Inflammatory macrophage treated with lipopolysaccharide for 4 hours (primary cell): ENCODE measurements around the gene EFCAB6.

Source experiments
- DNase-seq: peaks from one replicate; pipeline ENCODE4 v3.0.0-alpha.2; 2020

The EFCAB6 gene

DNA sequence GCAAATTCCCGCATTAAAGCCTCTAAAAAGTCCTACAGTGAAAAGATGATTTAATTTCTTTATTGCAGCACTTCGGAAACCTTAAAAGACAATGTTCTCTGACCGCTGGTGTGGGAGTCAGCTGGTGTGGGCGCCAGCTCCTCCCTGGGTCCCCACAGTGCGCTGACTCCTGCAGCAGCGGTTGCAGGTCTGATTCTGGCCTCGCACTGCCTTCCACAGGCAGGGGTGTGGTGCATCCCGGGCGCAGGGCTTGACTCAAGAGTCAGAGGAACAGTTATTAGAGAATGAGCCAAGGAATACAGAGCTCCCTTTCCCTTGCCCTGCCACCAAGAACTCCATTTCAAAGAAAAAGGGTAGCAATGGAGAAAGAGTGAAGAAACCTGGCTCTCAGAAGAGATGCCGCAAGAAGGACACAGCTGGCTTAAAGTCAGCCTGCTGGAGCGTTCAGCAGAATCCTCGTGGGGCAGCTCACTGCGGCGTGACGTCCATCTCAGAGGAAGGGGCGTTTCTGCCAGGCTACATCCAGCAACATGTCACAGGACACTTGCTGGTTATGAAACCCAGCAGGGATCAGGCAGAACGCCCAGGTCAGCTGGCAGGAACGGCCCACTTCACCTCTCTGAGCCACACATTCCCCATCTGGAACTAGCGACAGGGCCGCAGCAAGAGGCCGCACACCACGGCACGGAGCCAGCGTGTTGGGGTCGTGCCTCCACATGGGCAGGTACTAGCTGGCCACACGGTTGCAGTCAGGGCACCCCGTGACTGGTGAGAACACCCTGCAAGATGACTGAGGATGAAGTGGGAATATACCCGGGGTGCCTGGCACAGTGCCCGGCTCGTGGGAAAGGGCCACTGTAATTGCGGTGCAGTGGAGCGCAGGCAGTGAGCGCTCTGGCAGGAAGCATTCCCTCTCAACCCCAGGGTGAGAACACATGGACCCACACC, 18.1 kb upstream of the EFCAB6 start:
- DNase-seq = no peak

DNA sequence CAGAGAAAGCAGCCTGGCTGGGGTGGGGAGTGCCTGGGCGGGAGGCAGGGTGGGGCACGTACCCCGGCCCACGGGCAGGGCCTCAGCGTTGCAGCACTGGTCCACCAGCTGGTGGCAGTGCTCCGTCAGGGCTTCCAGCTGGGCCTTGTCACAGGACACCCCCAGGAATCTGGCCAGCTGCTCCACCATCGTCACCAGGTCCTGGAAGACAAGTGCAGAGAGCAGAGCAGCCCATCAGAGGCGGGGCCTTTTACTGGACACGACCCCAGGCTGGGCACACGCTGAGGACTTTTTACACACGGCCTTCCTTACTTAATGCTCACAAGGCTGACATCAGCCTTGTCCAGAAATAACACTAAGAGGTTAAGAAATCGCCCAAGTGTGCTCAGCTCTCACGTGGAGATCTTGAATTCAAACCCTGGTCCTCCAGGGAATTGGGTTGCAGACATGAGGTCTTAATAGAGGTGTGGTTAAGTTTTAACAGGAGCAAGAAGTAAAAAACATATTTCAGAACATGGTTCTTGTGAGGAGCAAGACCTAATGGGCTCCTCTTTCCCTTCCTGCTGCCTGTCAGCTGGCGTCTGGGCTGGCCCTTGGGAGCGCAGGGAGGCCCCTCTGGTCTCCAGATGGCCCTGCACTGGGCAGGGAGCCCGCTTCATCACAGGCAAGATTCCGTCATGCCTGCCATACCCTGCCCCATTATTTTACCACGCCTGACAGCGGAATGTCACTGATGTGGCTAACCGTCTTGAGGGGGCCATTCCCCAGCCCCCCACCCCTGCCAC, 17.1 kb upstream of the EFCAB6 start:
- no peak for DNase-seq

DNA sequence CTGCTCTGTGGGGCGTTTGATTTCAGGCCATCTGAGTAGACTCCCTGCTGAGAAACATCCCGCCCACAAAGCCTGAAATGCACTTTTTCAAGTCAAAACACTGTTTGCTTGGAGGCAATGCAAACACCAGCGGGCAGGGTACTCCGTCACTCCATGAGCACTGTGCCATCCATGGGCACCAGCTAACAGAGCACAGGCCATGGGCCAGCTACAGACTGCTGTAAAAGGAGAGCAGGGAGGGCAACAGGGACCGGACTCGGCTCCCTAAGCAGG, 16.6 kb upstream of the EFCAB6 start:
- no peak for DNase-seq

DNA sequence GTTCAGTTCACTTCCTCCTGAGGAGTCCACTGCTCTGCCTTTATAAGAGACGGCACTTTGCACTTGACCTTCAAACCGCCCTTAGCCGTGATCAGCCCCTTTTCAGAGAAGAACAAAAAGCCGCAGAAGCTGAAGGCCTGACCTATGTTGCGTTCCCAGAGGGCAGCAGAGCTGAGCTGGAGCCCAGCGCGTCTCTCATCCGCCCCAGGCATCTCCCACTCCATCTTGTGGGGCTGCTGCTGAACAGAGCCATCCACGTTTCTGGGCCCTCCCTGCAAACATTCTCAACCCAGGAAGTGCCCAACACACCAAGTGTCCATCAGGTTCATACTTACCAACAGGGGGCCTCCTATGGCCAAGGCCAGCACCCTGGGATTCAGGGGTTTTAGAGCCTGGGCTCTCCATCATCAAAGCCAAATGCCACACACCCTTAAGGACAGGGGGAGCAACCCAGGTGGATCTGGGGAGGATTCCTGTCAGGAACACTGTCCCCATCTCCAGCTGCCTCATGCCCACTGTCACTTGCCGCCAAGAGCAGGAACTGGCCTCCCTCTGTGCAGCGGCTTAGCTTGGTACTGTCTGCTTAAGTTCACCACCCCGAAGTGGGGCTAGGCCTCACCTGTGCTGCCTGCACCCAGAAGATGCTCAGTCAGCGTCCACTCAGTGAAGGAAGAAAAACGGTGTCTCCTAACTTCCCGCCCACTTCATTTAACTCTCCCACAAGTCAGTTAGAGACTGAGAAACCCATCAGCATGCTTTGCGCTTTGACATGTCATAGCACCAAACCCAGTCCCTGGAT, 16.0 kb upstream of the EFCAB6 start:
- DNase-seq = no peak

- DNase-seq = no peak
Measured at GRCh38 chr22:43827003-43827735, 15.1 kb upstream of the EFCAB6 start.

GRCh38 chr22:43826142-43827002, 14.3 kb upstream of the EFCAB6 start:
- no peak for DNase-seq

- DNase-seq = no peak
Measured at GRCh38 chr22:43825651-43826050, 13.5 kb upstream of the EFCAB6 start.

GRCh38 chr22:43824724-43825420, 12.8 kb upstream of the EFCAB6 start:
- no peak for DNase-seq

DNA sequence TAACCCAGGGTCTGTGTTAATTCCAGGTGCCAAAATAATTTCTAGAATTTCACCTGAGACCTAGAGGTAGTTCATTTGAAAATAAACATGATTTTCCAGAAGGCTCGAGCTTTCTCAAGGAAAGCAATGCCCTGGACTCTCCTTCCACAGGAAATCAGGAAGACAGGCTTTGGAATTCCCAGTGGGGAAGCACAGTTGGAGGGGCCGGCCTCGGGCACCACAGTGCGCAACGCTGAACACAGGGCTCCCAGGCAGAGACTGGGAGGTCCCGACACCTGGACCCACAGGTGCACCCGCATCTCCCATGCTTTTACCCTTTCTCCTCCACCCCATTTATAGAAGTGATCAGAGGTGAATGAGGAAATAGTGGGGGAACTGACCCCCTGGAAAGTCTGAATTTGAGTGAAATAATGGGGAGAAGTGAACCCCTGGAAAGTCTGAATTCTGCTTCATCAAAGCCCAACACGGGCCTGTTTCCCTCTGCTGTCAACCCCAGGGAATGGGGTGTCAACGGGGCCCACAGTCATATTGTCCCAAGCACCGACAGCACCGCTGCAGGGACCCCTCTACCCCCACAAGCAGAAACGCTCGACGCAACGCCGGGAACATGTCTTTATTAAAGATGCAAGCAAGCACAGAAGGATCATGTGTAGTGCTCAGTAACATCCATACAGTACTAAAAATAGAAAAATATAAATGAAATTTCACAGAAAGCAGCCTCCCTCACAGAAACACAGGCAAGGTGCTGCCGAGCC, 12.0 kb upstream of the EFCAB6 start:
- DNase-seq = no peak

GRCh38 chr22:43823353-43823908, 11.3 kb upstream of the EFCAB6 start:
- no peak for DNase-seq

GRCh38 chr22:43821606-43822425, 9.7 kb upstream of the EFCAB6 start:
- no peak for DNase-seq

DNA sequence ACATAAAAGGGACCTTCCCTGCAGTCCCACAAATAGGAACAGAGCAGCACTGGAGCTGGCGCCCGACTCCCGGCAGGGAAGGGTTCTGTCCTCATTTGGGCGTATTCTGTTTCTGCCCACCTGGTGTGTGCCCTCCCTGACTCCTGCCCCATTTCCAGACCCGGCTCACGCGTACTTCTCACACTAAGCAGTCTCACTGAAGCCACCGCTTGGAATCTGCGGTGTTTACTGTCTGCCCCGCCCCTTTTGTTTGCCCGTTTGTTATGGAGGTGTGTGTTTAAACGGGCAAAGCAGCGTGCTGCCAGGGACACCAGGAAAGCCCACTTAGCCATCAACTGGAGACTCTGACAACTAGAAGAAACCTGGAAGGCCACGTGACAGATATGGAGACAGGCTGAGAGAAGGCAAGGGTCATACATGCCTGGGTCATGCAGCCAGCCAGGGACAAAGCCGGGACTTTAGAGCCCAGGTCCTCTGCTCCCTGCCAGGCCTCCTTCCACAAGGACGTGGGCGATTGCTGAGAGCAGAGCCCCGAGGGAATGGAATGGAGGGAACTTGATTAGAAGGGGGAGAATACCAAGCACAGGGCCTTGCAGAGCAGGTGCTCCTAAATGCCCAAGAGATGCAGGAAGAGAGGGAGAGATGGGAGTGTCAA, 8.7 kb upstream of the EFCAB6 start:
- no peak for DNase-seq

DNA sequence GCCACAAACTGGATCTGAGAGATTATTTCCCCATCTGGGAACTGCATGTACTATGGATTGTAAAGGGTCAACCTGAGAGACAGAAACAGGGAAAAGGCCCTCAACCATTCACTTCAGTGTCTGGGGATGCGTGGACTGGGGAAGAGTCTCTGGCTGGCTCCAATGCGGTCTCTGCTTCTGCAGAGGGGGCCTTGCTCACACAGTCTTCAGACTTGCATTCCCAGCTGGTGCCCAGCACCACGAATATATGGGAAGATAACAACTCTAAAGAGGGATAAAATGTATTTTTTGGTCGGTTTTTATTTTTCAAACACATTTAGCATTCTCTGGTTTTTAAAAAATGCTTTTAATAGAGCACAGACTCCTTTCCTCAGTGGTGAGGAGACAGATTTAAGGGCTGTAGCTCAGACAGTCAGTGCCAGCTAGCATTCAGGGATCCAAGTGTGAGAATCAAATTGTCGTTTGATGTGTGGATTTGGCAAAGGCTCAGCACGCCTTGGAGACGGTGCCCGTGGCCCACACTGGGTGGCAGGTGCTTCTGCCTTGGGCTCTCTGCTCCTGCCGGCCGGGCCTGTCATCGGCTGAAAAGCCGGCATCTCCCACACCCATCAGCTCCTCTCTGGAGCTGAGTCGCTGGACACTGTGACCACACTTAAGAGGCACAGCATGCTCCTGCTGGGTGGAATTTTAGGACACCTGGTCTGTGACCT, 8.0 kb upstream of the EFCAB6 start:
- no peak for DNase-seq

GRCh38 chr22:43819421-43819921, 7.4 kb upstream of the EFCAB6 start:
- no peak for DNase-seq

DNA sequence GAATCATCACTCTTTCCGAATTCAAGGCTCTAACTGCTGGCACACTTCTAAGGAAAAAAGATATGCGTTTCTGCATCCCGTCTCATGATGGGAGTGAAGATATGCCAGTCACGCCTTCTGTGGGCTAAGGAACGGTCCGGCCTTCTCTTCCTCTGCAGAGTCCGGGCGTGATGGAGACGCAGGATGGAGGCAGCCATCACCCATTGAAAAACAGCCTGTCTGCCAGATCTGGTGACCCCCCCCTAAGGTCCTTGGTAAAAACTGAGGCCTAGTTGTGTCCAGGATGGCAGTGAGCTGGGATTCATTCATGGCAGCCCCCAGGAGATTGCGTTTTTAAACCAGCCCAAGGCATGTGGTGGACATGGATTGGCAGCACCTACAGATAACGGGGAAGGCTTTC, 6.9 kb upstream of the EFCAB6 start:
- DNase-seq = no peak

GRCh38 chr22:43817402-43817801, 5.3 kb upstream of the EFCAB6 start:
- DNase-seq = no peak

GRCh38 chr22:43814264-43814663, 2.2 kb upstream of the EFCAB6 start:
- DNase-seq = no peak

DNA sequence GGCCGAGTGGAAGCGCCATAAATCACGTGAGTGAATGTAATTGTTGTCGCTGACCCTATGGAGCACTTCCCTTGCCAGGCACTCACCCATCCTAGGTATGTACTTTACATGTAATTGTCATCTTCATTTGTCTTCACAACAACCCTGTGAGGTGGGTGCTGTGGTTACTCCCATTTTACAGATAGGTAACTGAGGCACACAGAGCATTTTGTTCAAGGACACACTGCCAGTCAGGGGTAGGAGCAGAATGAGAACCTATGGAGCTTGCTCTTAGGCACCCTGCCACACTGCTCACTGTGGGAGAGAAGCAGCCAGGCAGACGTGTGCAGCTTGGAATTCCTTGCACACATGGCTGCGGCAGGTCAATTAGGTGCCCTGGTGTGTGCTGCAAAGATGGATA, 785 bp upstream of the EFCAB6 start:
- DNase-seq = no peak
